Spinal cord (tissue), 10 donors: ENCODE data around the gene DNM1L. TPM values are rescaled to one million over a fixed set of nuclear protein-coding genes. Genes with fewer than 3 reads are reported as not detected.

ENCODE experiments used
- DNase-seq, 6 donors: peaks; one replicate each; pipeline versions ENCODE4 v3.0.0 to v3.0.0-alpha.2; 2013 to 2015; ENCODE audit warnings: low spot score in 6 of 6, low read depth in 4 of 6
- H3K27ac ChIP-seq: one replicate; pipeline ENCODE4 v1.5.1; 2013; ENCODE audit warnings: low read depth, low read length, control low read depth
- H3K27me3 ChIP-seq: one replicate; pipeline ENCODE4 v1.6.1; 2013; ENCODE audit warnings: low read length; ENCODE audit not compliant: control insufficient read depth, insufficient read depth
- H3K36me3 ChIP-seq: one replicate; pipeline ENCODE4 v1.6.1; 2013; ENCODE audit warnings: low read length; ENCODE audit not compliant: control insufficient read depth, insufficient read depth
- H3K4me1 ChIP-seq: one replicate; pipeline ENCODE4 v1.6.1; 2013; ENCODE audit warnings: low read length; ENCODE audit not compliant: control insufficient read depth, insufficient read depth
- H3K4me3 ChIP-seq: one replicate; pipeline ENCODE4 v1.5.1; 2013; ENCODE audit warnings: low read depth, low read length, control low read depth
- H3K9me3 ChIP-seq: one replicate; pipeline ENCODE4 v1.6.1; 2013; ENCODE audit warnings: low read length; ENCODE audit not compliant: control insufficient read depth, insufficient read depth
- WGBS: methylation state at CpG from one replicate; pipeline ENCODE4 v1.1.5; 2013; ENCODE audit warnings: missing lambda C conversion rate; ENCODE audit not compliant: insufficient coverage; 5-methylcytosine and 5-hydroxymethylcytosine counted together
- polyA plus RNA-seq, 2 donors: library from polyadenylated mRNA; unstranded; fragments of 120-200 nt; gene quantifications; one replicate each; pipeline ENCODE4 v1.2.1, GENCODE V29; 2013; ENCODE audit not compliant: insufficient read length in 2 of 2
- small RNA-seq: library from RNA; depleted of rRNA; stranded (forward); fragments of <200 nt; gene quantifications from one replicate; pipeline ENCODE3, GENCODE V24; 2014; ENCODE audit warnings: low replicate concordance
- total RNA-seq, 2 donors: library from RNA; depleted of rRNA in 1 of 2; stranded (reverse); fragments of 120-200 nt in 1 of 2; fragments of >200 nt in 1 of 2; gene quantifications; one replicate each; pipeline versions ENCODE4 v1.2.3 to v1.2.4, GENCODE V29; 2013 to 2014
- donor health status: healthy.

Gene DNM1L
- total and polyA plus RNA-seq, 4 donors, result 89.6 to 205 (median 147) TPM

DNA sequence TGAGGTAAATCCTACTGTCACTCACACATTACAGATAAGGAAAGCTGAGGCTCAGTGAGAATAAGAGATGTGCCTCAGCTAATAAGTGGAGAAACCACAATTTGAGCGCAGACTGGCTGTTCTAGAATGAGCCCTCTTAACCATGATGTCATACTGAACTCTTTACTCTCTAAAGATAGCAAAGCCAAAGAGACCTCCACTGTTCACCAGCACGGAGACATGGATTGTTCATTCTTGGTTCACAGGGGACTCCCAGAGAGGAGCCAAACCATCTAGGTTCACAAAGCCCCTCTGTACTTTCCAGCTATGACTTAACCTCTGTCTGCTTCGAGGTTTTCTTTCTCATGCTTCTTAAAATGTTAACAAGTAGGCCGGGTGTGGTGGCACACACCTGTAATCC is 109.3 kb downstream of the DNM1L start:
- 90% methylated on average over 2 of the region's 4 CpGs for WGBS

DNA sequence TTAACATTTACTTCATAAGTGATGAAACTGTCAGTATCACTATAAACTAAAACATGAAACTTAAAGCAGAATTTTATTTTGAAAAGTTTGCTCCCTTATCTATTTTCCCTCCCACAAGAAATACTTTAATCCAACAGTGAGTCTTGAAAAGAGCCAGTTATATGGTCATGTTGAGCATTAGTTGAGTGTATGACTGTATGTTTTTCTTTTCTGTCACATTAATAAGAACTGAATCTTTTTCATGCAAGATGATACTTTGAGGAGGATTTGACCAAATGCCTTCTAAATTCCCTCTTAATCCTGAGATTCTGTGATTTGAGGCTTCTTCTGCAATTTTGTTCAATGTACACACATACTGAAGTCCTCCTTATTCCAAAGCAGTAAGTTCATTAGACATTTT is 110.3 kb downstream of the DNM1L start:
- no peak for DNase-seq
- H3K27ac ChIP-seq, result no peak overlapping the region
- H3K4me3 ChIP-seq, result no peak overlapping the region
- H3K4me1 ChIP-seq, result no peaks in the 10 kb centered on the region
- H3K9me3 ChIP-seq, result no peaks in the 10 kb centered on the region
- H3K36me3 ChIP-seq, result no peaks in the 10 kb centered on the region
- no peaks in the 10 kb centered on the region for H3K27me3 ChIP-seq

More for the DNA sequence above, 109.3 kb downstream of the DNM1L start:
- H3K4me1 ChIP-seq, result no peaks in the 10 kb centered on the region
- H3K27me3 ChIP-seq, result no peaks in the 10 kb centered on the region
- H3K27ac ChIP-seq, result no peak overlapping the region
- no peaks in the 10 kb centered on the region for H3K9me3 ChIP-seq
- DNase-seq, result no peak
- no peak overlapping the region for H3K4me3 ChIP-seq
- H3K36me3 ChIP-seq, result no peaks in the 10 kb centered on the region

- no peaks in the 10 kb centered on the region for H3K36me3 ChIP-seq
- no peak for DNase-seq
- no peak overlapping the region for H3K27ac ChIP-seq
- H3K4me1 ChIP-seq, result no peaks in the 10 kb centered on the region
- H3K27me3 ChIP-seq, result no peaks in the 10 kb centered on the region
- no peak overlapping the region for H3K4me3 ChIP-seq
- WGBS, result 67% methylated on average over 1 of the region's 2 CpGs
- no peaks in the 10 kb centered on the region for H3K9me3 ChIP-seq
These were observed 110.8 kb downstream of the DNM1L start for GRCh38 chr12:32789916-32790315.

- Histone ChIP-seq H3K9me3 (no peaks in the 10 kb centered on the region), H3K4me3 (no peak overlapping the region), H3K27ac (no peak overlapping the region), H3K27me3 (no peaks in the 10 kb centered on the region), H3K4me1 (no peaks in the 10 kb centered on the region), H3K36me3 (no peaks in the 10 kb centered on the region)
- DNase-seq, result no peak
- no CpG with 5 or more reads among the region's 4 CpGs for WGBS
These were observed 115.2 kb downstream of the DNM1L start for GRCh38 chr12:32794281-32794680.

Small RNA genes lying within 50 kb of the gene (small RNA-seq; reads per million reads assigned to genes)
- not detected for gene RF00019

Other genes starting within 250 kb of the DNM1L start
- gene YARS2, start 76.6 kb downstream of the DNM1L start, total RNA-seq, result 10 to 100 TPM; 24.2 to 28.0 TPM
- gene YARS2, start 76.6 kb downstream of the DNM1L start, polyA plus RNA-seq, result 10 to 100 TPM; 20.4 to 22.1 TPM
- 100 to 1,000 TPM in 1 of 2 donors, 10 to 100 TPM in 1; 24.0 to 123 TPM for gene PKP2, start 217.5 kb downstream of the DNM1L start, total RNA-seq
- 10 to 100 TPM in 1 of 2 donors, 1 to 10 TPM in 1; 6.8 to 18.7 TPM for gene PKP2, start 217.5 kb downstream of the DNM1L start, polyA plus RNA-seq